Ramos (cell line): ENCODE data around the gene SPDYE6.
"Not testable (repeated sequence)": the region's sequence is repeated elsewhere in the genome, so short reads cannot be mapped to it uniquely, and the experiment has no call there.

Source experiments
- in situ Hi-C: fragments of 300-500 bp; cut with MboI; formaldehyde crosslinking; loops from one replicate; pipeline ENCODE4 v1.14.3; 2022; ENCODE audit warnings: low sequenced_read_pairs; ENCODE audit not compliant: unreplicated experiment

The SPDYE6 gene

DNA sequence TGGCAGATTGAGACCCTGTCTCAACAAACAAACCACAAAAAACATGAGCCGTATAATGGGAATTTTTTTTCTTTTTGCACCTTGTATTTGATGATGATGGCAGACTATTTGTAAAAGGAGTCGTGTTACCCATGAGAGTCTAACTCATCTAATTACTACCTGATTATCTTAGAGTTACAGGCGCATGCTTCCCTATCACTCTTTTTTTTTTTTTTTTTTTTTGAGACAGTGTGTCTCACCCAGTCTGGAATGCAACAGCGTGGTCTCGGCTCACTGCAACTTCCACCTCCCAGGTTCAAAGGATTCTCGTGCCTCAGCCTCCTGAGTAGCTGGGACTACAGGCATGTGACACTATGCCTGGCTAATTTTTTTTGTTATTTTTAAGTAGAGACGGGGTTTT is 9.1 kb upstream of the SPDYE6 start:
- in situ Hi-C loops: not testable (repeated sequence)

DNA sequence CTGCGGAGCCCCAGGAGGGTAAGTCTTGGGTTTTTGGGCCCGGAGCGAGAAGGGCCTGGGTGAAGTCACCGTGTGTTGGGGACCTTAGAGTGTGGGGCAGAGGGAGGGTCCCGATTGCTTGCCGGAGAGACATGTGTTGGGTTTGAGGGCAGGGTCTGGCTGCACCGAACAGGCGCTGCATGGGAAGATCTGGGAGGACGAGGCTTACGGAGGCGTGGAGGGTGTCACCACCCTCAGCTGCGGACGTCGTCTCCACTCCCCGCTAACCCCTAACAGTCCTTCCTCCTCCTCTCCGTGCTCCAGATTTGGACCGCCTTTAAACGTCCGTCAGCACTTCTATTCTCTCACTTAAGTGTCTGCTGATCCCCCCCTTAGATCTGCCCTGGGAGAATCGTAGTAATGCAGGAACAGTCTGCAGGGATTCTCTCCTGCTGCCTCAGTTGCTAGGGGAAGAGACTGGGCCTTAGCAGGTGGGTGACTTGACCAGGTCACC is 8.2 kb upstream of the SPDYE6 start:
- in situ Hi-C loops: not testable (repeated sequence)

DNA sequence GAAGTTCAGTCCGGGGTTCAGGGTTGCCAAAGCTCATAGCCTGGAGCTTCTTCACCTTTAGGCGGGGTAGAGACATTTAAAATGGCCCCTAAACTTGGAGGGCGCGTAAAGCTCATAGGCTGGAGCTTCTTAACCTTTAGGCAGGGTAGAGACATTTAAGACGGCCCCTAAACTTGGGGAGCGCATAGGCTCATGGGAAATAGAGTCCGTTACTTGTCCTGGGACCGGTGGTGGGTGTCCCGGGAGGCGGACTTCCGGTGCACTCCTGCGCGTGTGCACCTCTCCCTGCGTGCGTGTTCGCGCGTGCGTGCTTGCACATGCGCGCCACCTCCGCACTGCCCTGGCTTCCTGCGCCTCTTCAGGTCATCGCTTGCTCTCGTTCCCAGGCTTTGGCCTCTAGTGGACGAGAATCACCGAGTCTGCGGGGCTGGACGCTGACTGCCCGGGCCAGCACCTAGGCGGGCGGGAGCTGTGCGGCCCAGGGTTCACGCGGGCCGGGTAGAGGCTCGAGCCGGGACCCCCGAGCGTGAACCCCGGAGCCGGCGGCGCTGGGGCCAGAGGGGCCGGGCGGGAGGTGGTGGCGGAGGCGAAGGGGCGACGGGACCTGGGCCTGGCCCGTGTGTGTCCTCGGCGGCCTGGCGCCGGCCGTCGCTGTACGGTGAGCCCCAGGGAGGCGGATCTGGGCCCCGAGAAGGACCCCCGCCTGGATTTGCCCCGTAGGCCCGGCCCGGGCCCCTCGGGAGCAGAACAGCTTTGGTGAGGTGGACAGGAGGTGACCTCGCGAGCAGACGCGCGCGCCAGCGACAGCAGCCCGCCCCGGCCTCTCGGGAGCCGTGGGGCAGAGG is 7.5 kb upstream of the SPDYE6 start:
- in situ Hi-C loops: not testable (repeated sequence)

DNA sequence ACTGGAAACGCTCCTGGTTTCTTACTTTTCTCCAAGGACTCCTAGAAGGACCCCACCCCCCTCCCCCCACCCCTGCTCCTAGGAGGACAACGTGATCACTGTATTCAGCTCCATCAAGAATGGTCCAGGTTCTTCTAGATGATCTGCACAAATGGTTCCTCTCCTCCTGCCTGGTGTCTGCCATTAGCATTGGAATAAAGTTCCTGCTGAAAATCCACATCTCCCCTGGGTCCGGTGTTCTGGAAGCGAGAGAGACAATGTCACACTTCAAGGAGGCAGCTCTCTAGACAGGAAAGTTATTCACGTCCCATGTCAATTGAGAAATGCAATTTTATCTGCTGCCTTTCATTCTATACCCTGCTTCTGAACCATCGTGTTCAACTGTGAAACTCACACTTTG is 9.3 kb downstream of the SPDYE6 start:
- in situ Hi-C loops: not testable (repeated sequence)

DNA sequence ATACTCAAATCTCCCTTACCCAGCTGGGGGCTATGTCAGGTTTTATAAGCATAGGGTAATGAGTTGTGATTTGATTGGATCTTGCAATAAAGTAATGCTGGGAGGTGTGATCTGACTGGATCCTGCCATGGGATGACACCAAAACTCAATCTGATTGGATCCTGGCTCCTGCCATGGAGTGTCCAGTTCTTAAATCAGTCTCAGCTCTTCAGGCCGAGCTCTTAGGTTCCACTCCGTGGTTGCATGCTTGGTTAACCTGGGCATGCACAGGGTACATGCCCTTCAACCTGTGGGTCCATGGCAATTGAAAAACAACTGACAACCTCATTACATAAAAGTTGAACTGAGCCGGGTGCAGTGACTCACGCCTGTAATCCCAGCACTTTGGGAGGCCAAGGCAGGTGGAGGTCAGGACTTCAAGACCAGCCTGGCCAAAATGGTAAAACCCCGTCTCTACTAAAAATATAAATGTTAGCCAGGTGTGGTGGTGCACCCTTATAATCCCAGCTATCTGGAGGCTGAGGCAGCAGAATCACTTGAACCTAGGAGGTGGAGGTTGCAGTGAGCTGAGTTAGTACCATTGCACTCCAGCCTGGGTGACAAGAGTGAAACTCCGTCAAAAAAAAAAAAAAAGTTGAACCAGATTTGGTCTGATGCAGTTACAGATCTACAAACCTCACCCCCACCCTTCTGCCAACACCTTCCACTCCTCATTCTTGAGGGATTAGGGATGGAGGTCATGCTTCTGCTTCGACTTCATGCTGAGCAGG is 15.5 kb downstream of the SPDYE6 start:
- in situ Hi-C loops: not testable (repeated sequence)

DNA sequence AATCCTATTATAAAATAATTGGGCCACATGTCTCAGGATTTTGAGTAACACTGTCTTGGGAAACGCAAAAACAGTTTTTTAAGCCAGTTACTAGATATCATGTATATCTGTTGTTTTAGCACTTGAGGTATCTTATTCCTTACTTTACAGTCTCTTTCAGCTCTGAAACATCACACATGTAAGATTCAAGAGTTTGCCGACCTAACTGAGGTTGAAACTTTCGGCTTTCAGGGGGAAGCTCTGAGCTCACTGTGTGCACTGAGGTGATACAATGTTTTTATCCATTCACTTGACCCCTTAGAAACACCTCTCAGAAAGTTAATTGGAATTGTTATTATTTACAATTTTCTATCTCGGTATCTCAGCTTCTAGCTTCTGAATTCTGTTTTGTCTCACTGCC is 18.8 kb downstream of the SPDYE6 start:
- in situ Hi-C loops: not testable (repeated sequence)

DNA sequence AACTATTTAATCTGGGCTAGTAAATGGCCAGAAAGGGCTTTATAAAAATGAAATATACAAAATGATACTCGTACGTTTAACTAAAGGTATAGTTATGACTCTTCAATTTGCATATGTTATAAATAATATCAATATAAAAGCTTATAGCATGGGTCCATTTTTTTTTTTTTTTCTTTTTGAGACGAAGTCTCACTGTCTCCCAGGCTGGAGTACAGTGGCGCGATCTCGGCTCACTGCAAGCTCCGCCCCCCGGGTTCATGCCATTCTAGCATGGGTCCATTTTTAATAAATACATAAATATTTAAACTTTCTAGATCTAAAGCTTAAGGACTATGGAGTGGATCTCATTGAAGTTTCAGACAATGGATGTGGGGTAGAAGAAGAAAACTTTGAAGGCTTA is 19.2 kb downstream of the SPDYE6 start:
- in situ Hi-C loops: not testable (repeated sequence)

DNA sequence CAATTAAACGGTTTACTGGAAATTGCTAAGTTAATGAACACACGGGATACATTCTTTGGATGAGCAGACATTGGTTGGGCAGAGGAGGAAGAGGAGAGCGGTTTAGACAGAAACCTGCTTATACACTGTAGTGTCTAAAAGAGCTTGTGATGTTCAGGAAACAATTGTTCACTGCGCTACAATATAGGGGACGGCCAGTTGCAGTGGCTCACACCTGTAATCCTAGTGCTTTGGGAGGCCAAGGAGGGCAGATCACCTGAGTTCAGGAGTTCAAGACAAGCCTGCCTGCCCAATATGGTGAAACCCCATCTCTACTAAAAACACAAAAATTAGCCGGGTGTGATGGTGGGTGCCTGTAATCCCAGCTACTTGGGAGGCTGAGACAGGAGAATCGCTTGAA is 20.7 kb downstream of the SPDYE6 start:
- in situ Hi-C loops: not testable (repeated sequence)

DNA sequence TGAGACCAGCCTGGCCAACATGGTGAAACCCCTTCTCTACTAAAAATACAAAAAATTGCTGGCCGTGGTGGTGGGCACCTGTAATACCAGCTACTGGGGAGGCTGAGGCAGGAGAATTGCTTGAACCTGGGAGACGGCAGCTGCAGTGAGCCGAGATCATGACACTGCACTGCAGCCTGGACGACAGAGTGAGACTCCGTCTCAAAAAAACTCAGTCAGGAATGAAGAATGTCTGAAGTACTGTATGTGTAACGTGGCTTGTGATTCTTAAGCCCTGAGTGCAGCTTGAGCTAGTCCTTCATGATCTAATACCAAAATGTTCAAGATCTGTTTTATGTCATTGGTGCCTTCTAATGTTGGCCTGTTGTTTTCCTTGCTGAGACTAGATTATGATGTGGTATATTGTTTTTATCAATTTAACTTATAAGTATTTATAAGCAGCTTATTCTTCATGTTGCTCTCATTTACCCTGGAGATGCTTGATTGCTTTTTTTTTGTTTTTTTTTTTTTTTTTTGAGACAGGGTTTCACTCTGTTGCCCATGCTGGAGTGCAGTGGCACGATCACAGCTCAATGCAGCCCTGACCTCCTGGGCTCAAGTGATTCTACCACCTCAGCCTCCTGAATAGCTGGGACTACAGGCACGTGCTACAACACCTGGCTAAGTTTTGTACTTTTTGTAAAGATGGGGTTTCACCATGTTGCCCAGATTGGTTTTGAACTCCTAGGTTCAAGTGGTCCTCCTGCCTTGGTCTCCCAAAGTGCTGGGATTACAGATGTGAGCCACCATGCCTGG is 25.4 kb downstream of the SPDYE6 start:
- in situ Hi-C loops: not testable (repeated sequence)

DNA sequence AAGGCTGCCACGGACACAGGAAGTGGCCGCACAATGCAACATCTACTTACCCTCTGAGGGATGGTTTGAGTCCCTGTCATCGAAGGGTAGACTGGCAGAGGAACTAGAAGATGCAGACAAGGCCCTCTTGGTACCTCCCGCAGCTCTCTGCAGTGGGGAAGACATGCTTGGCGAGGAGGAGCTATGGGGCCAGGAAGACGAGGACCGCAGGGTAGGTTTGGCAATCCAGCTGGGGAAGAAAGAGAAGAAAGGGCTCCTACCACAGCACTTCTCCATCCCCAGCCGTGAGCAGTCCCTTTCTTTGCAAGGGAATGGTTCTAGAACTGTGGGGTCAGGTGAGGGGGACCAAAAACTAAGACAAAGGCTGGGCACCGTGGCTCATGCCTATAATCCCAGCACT is 26.9 kb downstream of the SPDYE6 start:
- in situ Hi-C loops: not testable (repeated sequence)

DNA sequence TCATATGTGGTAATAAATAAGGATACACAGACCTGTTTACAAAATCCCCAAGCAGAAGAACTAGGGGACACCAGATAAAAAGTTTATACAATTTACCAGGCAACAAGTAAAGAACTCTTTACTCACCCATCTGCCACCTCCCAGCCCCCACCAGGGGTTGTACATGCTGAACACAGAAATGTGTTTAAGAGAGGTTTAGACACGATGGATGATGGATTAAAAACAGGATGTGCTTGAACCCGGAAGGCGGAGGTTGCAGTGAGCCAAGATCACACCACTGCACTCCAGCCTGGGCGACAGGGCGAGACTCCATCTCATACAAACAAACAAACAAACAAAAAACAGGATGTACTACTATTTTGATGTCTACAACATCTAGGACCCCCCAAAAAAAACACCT is 27.4 kb downstream of the SPDYE6 start:
- in situ Hi-C loops: not testable (repeated sequence)

DNA sequence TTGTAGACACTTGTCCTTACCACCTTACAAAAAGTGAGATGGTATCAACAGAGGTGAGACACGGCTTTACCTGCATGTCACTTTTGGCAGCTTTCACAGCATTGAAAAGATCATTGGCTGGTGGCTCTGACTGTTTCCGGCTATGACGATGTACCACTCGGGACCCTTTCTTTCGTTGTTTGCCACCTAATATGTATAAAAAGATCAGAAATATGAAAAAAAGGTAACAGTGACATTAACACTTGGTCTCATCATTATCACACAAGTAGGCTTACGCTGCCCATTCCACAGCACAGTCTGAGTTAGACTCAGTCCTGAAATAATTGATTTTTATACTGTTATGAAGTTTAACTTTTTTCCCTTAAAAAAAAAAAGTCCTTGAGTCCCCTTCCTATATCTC is 29.1 kb downstream of the SPDYE6 start:
- in situ Hi-C loops: not testable (repeated sequence)

DNA sequence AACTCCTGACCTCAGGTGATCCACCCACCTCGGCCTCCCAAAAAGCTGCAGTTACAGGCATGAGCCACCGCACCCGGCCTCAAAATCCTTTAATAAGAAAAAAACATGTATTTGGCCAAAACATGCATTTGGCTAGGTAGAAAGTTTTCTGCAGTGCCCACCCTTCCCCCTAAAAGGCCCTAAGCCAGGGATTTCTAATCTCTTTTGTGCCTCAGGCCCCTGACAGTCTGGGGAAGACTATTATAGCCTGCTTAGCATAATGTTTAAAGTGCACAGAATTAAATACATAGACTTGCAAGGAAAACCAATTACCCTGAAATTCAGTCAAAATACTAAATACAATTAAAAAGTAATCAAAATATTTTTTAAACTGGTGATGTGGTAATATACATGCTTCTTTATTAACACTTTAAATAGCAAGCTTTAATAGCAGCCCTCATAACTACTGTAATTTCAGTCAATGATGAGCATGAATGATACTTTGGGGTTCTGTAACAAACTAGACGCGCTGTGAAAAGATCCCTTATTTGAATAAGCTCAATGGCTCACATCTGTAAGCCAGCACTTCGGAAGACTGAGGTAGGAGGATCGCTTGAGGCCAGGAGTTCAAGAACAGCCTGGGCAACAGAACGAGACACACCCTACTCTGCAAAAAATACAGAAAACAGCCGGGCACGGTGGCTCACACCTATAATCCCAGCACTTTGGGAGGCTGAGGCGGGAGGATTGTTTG is 29.9 kb downstream of the SPDYE6 start:
- in situ Hi-C loops: no loop called here

DNA sequence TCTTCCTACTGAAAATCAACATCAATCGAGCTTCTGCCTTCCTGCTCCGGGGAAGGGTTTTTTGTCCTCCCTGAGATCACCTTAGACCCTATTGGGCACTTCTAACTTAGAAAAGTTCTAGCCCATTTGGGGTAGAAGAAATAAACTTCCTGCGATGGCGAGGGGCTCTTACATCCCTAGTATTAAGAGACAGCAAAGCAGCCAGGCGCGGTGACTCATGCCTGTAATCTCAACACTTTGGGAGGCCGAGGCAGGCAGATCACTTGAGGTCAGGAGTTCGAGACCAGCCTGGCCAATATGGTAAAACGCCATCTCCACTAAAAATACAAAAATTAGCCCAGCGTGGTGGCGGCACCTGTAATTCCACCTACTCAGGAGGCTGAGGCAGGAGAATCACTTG is 31.1 kb downstream of the SPDYE6 start:
- in situ Hi-C loops: not testable (repeated sequence)

DNA sequence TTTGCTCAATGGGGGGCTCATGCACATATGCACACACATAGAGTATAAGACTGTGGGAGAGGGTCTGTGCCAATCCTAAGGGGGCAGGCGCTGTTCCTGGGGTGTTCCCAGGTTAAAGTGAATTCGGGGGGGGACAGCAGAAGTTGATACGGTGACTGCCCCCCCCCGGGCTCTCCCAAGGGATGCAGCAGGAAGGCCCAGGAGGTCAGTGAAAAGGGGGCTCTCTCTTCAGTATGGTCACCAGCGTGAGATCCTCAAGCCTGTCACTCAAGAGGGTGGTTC is 32.4 kb downstream of the SPDYE6 start:
- in situ Hi-C loops: no loop called here

DNA sequence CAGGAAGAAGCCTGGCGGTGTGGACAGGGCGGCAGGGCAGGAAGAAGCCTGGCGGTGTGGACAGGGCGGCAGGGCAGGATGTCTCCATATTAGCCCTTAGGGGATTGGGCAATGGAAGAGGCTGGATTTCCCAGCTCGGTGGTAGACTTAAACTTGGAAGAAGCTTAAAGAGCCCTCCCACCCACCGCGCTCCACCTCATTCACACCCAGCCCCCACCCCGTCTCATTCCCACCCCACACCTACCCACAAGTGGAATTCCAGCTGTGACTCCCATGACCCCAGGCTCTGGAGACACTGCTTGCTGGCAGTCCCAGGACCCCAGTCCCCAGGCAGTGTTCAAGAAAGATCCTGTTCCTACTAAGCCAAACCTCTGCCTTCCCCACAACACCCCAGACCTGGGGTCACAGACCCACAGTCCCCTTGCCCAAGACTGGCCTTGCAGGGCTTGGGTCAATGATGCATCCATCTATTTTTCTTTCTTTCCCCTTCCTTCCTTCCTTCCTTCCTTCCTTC is 34.0 kb downstream of the SPDYE6 start:
- in situ Hi-C loops: no loop called here

DNA sequence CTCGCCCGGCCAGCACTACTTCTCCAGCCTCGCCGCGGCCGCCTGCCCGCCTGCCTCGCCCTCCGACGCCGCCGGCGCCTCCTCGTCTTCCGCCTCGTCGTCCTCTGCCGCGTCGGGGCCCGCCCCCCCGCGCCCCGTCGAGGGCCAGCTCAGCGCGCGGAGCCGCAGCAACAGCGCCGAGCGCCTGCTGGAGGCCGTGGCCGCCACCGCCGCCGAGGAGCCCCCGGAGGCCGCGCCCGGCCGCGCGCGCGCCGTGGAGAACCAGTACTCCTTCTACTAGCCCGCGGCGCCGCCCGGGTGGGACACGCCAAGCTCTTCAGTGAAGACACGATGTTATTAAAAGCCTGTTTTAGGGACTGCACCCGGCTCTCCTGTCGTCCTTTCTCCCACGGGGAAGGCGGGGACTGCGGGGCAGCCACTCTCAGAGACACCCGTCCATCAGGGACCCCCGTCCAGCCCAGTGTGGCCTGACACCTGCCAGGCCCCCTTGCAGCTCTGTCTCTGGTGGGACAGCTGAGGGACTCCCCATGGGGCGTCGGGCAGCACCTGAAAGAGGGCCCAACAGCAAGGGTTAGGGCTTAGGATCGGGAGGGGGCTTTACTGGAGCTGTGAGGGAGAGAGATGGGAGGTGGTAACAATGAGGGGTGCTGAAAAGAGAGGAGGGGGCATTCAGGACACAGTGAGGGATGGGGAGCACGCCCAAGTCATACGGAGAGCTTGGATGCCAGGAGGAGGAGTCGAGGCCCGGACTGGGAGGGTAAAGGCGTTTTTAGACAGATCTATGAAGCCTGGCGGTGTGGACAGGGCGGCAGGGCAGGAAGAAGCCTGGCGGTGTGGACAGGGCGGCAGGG is 34.7 kb downstream of the SPDYE6 start:
- in situ Hi-C loops: no loop called here

DNA sequence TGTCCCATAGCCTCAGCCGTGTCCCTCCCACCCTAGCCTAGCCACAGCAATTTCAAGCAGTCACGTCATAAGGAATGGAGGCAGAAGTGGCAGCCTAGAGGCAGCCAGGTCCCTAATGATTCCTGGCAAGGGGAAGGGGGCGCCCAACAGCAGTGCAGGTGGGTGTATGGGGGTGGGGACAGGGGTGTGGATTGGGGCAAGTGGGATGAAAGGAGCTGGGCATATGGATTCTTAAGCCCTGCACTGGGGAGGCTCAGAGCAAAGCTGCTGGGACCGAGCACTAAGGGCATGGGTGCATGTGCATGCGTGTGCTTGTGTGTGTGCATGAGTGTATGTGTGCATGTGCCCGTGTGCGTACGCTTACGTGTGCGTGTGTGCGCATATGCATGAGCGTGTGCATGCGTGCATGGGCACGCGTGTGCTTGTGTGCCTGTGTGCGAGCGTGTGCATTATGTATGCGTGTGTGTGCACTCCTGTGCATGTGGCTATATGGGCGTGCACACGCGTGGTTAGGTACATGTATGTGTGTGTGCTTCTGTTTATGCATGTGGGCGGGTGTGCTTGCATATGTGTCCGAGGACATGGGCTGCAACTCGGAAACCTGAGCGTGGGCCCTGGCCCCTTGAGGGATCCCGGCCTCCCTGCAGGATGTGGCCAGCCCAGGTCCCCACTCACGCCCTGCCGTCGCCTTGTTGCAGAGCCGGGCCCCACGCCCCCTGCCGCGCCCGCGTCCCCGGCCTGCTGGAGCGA is 35.5 kb downstream of the SPDYE6 start:
- in situ Hi-C loops: no loop called here
